ENCODE measurements around the gene CNOT6.

DNA sequence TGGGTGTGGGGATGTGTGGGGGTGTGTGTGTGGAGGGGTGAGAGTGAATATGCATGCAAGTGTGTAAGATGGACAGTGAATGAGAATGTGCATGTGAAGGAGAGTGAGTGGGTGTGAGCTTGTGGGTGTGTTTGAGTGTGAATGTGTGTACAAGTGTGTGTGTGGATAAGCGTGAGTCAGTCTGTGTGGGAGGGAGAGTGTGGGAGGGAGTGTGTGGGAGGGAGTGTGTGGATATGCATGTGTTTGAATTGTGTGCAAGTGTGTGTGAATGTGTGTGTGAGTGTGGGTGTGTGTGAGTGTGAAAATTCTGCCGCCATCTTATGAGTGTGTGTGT is 100.8 kb downstream of the CNOT6 start:
- TF ChIP-seq, protein P1, sequence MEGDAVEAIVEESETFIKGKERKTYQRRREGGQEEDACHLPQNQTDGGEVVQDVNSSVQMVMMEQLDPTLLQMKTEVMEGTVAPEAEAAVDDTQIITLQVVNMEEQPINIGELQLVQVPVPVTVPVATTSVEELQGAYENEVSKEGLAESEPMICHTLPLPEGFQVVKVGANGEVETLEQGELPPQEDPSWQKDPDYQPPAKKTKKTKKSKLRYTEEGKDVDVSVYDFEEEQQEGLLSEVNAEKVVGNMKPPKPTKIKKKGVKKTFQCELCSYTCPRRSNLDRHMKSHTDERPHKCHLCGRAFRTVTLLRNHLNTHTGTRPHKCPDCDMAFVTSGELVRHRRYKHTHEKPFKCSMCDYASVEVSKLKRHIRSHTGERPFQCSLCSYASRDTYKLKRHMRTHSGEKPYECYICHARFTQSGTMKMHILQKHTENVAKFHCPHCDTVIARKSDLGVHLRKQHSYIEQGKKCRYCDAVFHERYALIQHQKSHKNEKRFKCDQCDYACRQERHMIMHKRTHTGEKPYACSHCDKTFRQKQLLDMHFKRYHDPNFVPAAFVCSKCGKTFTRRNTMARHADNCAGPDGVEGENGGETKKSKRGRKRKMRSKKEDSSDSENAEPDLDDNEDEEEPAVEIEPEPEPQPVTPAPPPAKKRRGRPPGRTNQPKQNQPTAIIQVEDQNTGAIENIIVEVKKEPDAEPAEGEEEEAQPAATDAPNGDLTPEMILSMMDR (conservative IDR thresholded peaks at IDR 0.05) = no peak
- no peak for TF ChIP-seq ZFX (IDR thresholded peaks at IDR 0.05)
